HCT116 (cell line): Measurements from ENCODE around the gene ZNF582. TPM values are rescaled to one million over a fixed set of nuclear protein-coding genes. Genes with fewer than 3 reads are reported as not detected.

ENCODE experiments used
- ATAC-seq: fragments of 200-7000 bp; cut with Tn5 transposase; 2 replicates; pipeline ENCODE4 v1.9.1; 2020; ENCODE audit warnings: mild to moderate bottlenecking, moderate library complexity
- BruUV-seq: library from RNA; stranded (reverse); fragments of 400-500 nt; replicated peaks from 2 replicates; lab custom pipeline; 2021; lab: Mats Ljungman, UMichigan
- CTCF ChIA-PET: fragments of 300-600 bp; sonication (Branson Sonifier 250); formaldehyde crosslinking; loops from one replicate; lab custom pipeline; 2021; ENCODE audit warnings: antibody characterized with exemption; lab: Charles Lee
- POLR2A ChIA-PET: fragments of 300-600, 350-600 bp; sonication (Branson Sonifier 250); formaldehyde crosslinking; loops from one replicate; lab custom pipeline; 2021; ENCODE audit warnings: antibody characterized with exemption; lab: Charles Lee
- RAD21 ChIA-PET, 2 experiments: fragments of 300-600 bp; sonication (Branson Sonifier 250); formaldehyde crosslinking; loops; one replicate each; lab custom pipeline; 2023; ENCODE audit warnings: low total read pairs in 2 of 2; ENCODE audit not compliant: uncharacterized antibody in 2 of 2, unreplicated experiment in 2 of 2, low non-redundant PET in 1 of 2; lab: Charles Lee
- DNase-seq: peaks from one replicate; pipeline ENCODE4 v3.0.0-alpha.2; 2010; ENCODE audit warnings: low read depth, low spot score
- H2AFZ ChIP-seq: fragments of 200-600 bp; shearing (Covaris generic), sonication (generic); 2 replicates; pipeline ENCODE4 v1.6.1; 2017; ENCODE audit warnings: low read depth, mixed run types, mixed read lengths, antibody characterized with exemption, low read length; ENCODE audit not compliant: poor library complexity, severe bottlenecking
- H3K27ac ChIP-seq: 2 replicates; pipeline ENCODE4 v1.5.1; 2012; ENCODE audit warnings: low read depth, low read length
- H3K27me3 ChIP-seq: fragments of 200-600 bp; sonication (generic); 2 replicates; pipeline ENCODE4 v1.6.1; 2016; ENCODE audit warnings: mixed run types, low read length, mixed read lengths; ENCODE audit not compliant: insufficient read depth
- H3K36me3 ChIP-seq, 2 experiments: fragments of 200-500 bp in 1 of 2; fragments of 200-600 bp in 1 of 2; sonication (Bioruptor generic) in 1 of 2; sonication (generic) in 1 of 2; 2 replicates each; pipeline versions ENCODE4 v1.5.1 to v1.6.1; 2014 to 2016; ENCODE audit warnings: low read length in 2 of 2, inconsistent platforms in 1 of 2, mixed read lengths in 1 of 2, mixed run types in 1 of 2; ENCODE audit not compliant: insufficient read depth in 2 of 2, control insufficient read depth in 1 of 2
- H3K4me1 ChIP-seq, 2 experiments: fragments of 200-600 bp in 1 of 2; sonication (generic) in 1 of 2; 2 replicates each; pipeline versions ENCODE4 v1.5.1 to v1.6.1; 2012 to 2017; ENCODE audit warnings: low read length in 2 of 2, inconsistent platforms in 1 of 2, mild to moderate bottlenecking in 1 of 2, mixed read lengths in 1 of 2, mixed run types in 1 of 2, moderate library complexity in 1 of 2; ENCODE audit not compliant: insufficient read depth in 2 of 2, control insufficient read depth in 1 of 2
- H3K4me2 ChIP-seq: fragments of 200-600 bp; sonication (generic); 2 replicates; pipeline ENCODE4 v1.6.1; 2017; ENCODE audit warnings: mixed run types, low read length, mixed read lengths
- H3K4me3 ChIP-seq, 2 experiments: fragments of 200-600 bp in 1 of 2; sonication (generic) in 1 of 2; replicated peaks in 1 of 2; 2 replicates each; pipeline ENCODE4 v1.5.1; 2011 to 2016; ENCODE audit warnings: low read length in 2 of 2, control low read depth in 1 of 2, low read depth in 1 of 2, mild to moderate bottlenecking in 1 of 2, mixed read lengths in 1 of 2, mixed run types in 1 of 2
- H3K79me2 ChIP-seq: fragments of 200-600 bp; sonication (generic); 2 replicates; pipeline ENCODE4 v1.6.1; 2017; ENCODE audit warnings: mild to moderate bottlenecking, mixed run types, low read length, moderate library complexity, mixed read lengths; ENCODE audit not compliant: insufficient read depth
- H3K9ac ChIP-seq: fragments of 200-600 bp; sonication (generic); 2 replicates; pipeline ENCODE4 v1.6.1; 2016; ENCODE audit warnings: low read length, mixed read lengths
- H3K9me2 ChIP-seq: fragments of 200-600 bp; sonication (generic), shearing (Covaris generic); 2 replicates; pipeline ENCODE4 v1.6.1; 2017; ENCODE audit warnings: mixed run types, mild to moderate bottlenecking, moderate library complexity; ENCODE audit not compliant: insufficient read depth
- H3K9me3 ChIP-seq, 2 experiments: fragments of 200-500 bp in 1 of 2; fragments of 200-600 bp in 1 of 2; sonication (Bioruptor generic) in 1 of 2; sonication (generic) in 1 of 2; 2 replicates each; pipeline ENCODE4 v1.6.1; 2014 to 2017; ENCODE audit warnings: low read length in 2 of 2, mixed read lengths in 2 of 2, inconsistent platforms in 1 of 2, low read depth in 1 of 2, mild to moderate bottlenecking in 1 of 2, mixed run types in 1 of 2, moderate library complexity in 1 of 2; ENCODE audit not compliant: control insufficient read depth in 1 of 2, insufficient read depth in 1 of 2
- H4K20me1 ChIP-seq: fragments of 200-600 bp; sonication (generic), shearing (Covaris generic); 2 replicates; pipeline ENCODE4 v1.6.1; 2017; ENCODE audit warnings: mixed run types, mild to moderate bottlenecking, moderate library complexity; ENCODE audit not compliant: insufficient read depth
- EZH2phosphoT487 ChIP-seq: fragments of 200-600 bp; IDR thresholded peaks from 2 replicates; pipeline ENCODE4 v1.6.1; 2018; ENCODE audit warnings: antibody characterized with exemption, borderline replicate concordance
- POLR2AphosphoS5 ChIP-seq: IDR thresholded peaks from 2 replicates; pipeline ENCODE4 v1.6.1; 2011; ENCODE audit warnings: mild to moderate bottlenecking, low read depth, low read length, moderate library complexity
- RAD21 ChIP-seq: IDR thresholded peaks from 2 replicates; pipeline ENCODE4 v1.6.1; 2012; ENCODE audit warnings: low read depth, mild to moderate bottlenecking
- SIN3A ChIP-seq: IDR thresholded peaks from 2 replicates; pipeline ENCODE4 v1.6.1; 2012; ENCODE audit warnings: low read depth
- SRF ChIP-seq: IDR thresholded peaks from 2 replicates; pipeline ENCODE4 v1.6.1; 2012; ENCODE audit warnings: low read depth
- YY1 ChIP-seq: IDR thresholded peaks from 2 replicates; pipeline ENCODE4 v1.6.1; 2011; ENCODE audit warnings: low read length, low read depth, moderate library complexity, mild to moderate bottlenecking; ENCODE audit not compliant: insufficient replicate concordance; ENCODE audit errors: extremely low read depth
- ZNF274 ChIP-seq: fragments of 200-500 bp; sonication (Bioruptor generic); IDR thresholded peaks from 2 replicates; pipeline ENCODE4 v1.6.1; 2014; ENCODE audit warnings: mild to moderate bottlenecking, low read depth, low read length, inconsistent platforms
- intact Hi-C: fragments of 100-400 bp; cut with micrococcal nuclease; formaldehyde crosslinking; loops from 2 replicates; pipeline ENCODE4 v1.10.0; 2022
- total RNA-seq: library from RNA; stranded (reverse); gene quantifications from one replicate; pipeline ENCODE4 v1.2.1, GENCODE V29; 2021; ENCODE audit not compliant: unreplicated experiment
- TF ChIP-seq, protein P1 (sequence below): IDR thresholded peaks from 2 replicates; pipeline ENCODE4 v1.6.1; 2012; ENCODE audit warnings: low read depth

Gene ZNF582
- total RNA-seq, 1 experiment from 2014 or later = not detected

DNA sequence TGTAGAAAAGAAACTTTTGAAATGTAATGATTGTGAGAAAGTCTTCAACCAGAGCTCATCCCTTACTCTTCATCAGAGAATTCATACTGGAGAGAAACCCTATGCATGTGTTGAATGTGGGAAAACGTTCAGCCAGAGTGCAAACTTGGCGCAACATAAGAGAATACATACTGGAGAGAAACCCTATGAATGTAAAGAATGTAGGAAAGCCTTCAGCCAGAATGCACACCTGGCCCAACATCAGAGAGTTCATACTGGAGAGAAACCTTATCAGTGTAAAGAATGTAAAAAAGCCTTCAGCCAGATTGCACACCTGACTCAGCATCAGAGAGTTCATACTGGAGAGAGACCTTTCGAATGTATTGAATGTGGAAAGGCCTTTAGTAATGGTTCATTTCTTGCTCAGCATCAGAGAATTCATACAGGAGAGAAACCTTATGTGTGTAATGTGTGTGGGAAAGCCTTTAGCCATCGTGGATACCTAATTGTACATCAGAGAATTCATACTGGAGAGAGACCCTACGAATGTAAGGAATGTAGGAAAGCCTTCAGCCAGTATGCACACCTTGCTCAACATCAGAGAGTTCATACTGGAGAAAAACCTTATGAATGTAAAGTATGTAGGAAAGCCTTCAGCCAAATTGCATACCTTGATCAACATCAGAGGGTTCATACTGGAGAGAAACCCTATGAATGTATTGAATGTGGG is 30.1 kb upstream of the ZNF582 start:
- intact Hi-C loops = no loop called here
- H4K20me1 ChIP-seq = no peaks in the 10 kb centered on the region
- H3K27ac ChIP-seq = no peak overlapping the region
- TF ChIP-seq RAD21 (no peak), ZNF274 (no peak), SRF (no peak), SIN3A (no peak), YY1 (no peak), EZH2phosphoT487 (no peak)
- no peaks in the 10 kb centered on the region for H3K9me2 ChIP-seq
- no peaks in the 10 kb centered on the region for H3K4me1 ChIP-seq
- no peak overlapping the region for H3K4me2 ChIP-seq
- no peaks in the 10 kb centered on the region for H3K27me3 ChIP-seq
- BruUV-seq = no TSS peak
- H3K36me3 ChIP-seq = no peaks in the 10 kb centered on the region
- no peak overlapping the region for H3K4me3 ChIP-seq
- no peak overlapping the region for H2AFZ ChIP-seq
- CTCF ChIA-PET = no interaction called here
- no peak overlapping the region for H3K9ac ChIP-seq
- peaks cover 31 to 53% of the 10 kb centered on the region in 2 experiments for H3K9me3 ChIP-seq
- POLR2A ChIA-PET = no interaction called here
- no peaks in the 10 kb centered on the region for H3K79me2 ChIP-seq
- RAD21 ChIA-PET = no interaction called here
- ATAC-seq (no peak), DNase-seq (no peak)

DNA sequence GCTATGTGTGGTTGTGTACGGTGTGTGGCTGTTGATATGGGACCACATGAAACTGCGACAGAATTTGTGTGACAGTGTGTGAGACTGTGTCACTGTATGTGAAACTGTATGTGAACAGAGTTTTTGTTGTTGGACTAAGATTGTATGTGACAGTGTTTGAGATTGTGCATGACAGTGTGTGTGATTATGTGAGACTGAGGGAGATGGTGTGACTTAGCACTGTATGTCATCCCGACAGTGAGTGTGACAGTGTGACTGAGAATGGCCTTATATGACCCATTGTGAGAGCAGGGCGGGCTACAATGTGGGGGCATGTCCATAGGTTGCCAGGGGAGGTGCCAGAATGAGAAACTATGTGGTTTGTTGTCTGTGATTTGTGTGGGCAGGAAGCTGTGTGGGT is 11.7 kb upstream of the ZNF582 start:
- H3K27me3 ChIP-seq = no peaks in the 10 kb centered on the region
- H3K79me2 ChIP-seq = no peaks in the 10 kb centered on the region
- ATAC-seq (no peak), DNase-seq (no peak)
- no peaks in the 10 kb centered on the region for H3K4me1 ChIP-seq
- H3K9me2 ChIP-seq = no peaks in the 10 kb centered on the region
- ChIA-PET POLR2A (no interaction called here), CTCF (no interaction called here), RAD21 (no interaction called here)
- H3K36me3 ChIP-seq = no peaks in the 10 kb centered on the region
- no peak overlapping the region for H3K9ac ChIP-seq
- no TSS peak for BruUV-seq
- TF ChIP-seq POLR2AphosphoS5 = no peak
- no peak for TF ChIP-seq SRF
- TF ChIP-seq, protein P1, sequence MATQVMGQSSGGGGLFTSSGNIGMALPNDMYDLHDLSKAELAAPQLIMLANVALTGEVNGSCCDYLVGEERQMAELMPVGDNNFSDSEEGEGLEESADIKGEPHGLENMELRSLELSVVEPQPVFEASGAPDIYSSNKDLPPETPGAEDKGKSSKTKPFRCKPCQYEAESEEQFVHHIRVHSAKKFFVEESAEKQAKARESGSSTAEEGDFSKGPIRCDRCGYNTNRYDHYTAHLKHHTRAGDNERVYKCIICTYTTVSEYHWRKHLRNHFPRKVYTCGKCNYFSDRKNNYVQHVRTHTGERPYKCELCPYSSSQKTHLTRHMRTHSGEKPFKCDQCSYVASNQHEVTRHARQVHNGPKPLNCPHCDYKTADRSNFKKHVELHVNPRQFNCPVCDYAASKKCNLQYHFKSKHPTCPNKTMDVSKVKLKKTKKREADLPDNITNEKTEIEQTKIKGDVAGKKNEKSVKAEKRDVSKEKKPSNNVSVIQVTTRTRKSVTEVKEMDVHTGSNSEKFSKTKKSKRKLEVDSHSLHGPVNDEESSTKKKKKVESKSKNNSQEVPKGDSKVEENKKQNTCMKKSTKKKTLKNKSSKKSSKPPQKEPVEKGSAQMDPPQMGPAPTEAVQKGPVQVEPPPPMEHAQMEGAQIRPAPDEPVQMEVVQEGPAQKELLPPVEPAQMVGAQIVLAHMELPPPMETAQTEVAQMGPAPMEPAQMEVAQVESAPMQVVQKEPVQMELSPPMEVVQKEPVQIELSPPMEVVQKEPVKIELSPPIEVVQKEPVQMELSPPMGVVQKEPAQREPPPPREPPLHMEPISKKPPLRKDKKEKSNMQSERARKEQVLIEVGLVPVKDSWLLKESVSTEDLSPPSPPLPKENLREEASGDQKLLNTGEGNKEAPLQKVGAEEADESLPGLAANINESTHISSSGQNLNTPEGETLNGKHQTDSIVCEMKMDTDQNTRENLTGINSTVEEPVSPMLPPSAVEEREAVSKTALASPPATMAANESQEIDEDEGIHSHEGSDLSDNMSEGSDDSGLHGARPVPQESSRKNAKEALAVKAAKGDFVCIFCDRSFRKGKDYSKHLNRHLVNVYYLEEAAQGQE = no peak
- no peak for TF ChIP-seq EZH2phosphoT487
- H3K4me3 ChIP-seq = no peak overlapping the region
- no peak overlapping the region for H2AFZ ChIP-seq
- H3K27ac ChIP-seq = no peak overlapping the region
- no peak overlapping the region for H3K4me2 ChIP-seq
- intact Hi-C loops = no loop called here
- H3K9me3 ChIP-seq = peaks cover 11 to 28% of the 10 kb centered on the region in 2 experiments; a peak in 2 of 4 replicates
- no peaks in the 10 kb centered on the region for H4K20me1 ChIP-seq
